ENCODE data around the gene SAXO1.

The SAXO1 gene

GRCh38 chr9:18989865-18990264 lies 43.1 kb downstream of the SAXO1 start:
- H3K4me3 ChIP-seq (ENCODE audit: control insufficient read depth in 1 of 7, extremely low read depth in 1 of 7, insufficient read depth in 4 of 7, low read depth in 2 of 7, low read length in 6 of 7): no peak overlapping the region
- H3K27ac ChIP-seq (ENCODE audit: insufficient read depth in 1 of 2, low read depth in 1 of 2, low read length in 2 of 2, poor library complexity in 1 of 2, severe bottlenecking in 2 of 2): no peak overlapping the region
- peaks cover 0 to 2% (median 0%) of the 10 kb centered on the region in 5 experiments for H3K9me3 ChIP-seq (ENCODE audit: control extremely low read depth in 1 of 5, control insufficient read depth in 4 of 5, insufficient read depth in 2 of 5, low read depth in 1 of 5, low read length in 4 of 5)
- H3K27me3 ChIP-seq (replicated peaks in 2 of 5; ENCODE audit: control insufficient read depth in 4 of 5, insufficient read depth in 5 of 5, low read length in 4 of 5): no peaks in the 10 kb centered on the region
- no peak for DNase-seq
- no peaks in the 10 kb centered on the region for H3K36me3 ChIP-seq (ENCODE audit: control insufficient read depth in 4 of 4, insufficient read depth in 4 of 4, low read length in 3 of 4)
- CTCF ChIA-PET: no interaction called here
- POLR2A ChIA-PET: no interaction called here
- 97% methylated on average over 4 of the region's 4 CpGs for WGBS (ENCODE audit: insufficient coverage)
- H3K4me1 ChIP-seq (ENCODE audit: control extremely low read depth in 1 of 4, control insufficient read depth in 4 of 4, insufficient read depth in 4 of 4, low read length in 3 of 4): no peaks in the 10 kb centered on the region

GRCh38 chr9:18989097-18989496 lies 43.9 kb downstream of the SAXO1 start:
- no CpG with 5 or more reads among the region's 2 CpGs for whole genome bisulfite sequencing (ENCODE audit: insufficient coverage)
- Histone ChIP-seq H3K27ac (ENCODE audit: insufficient read depth in 1 of 2, low read depth in 1 of 2, low read length in 2 of 2, poor library complexity in 1 of 2, severe bottlenecking in 2 of 2) (no peak overlapping the region), H3K27me3 (replicated peaks in 2 of 5; ENCODE audit: control insufficient read depth in 4 of 5, insufficient read depth in 5 of 5, low read length in 4 of 5) (no peaks in the 10 kb centered on the region), H3K4me3 (ENCODE audit: control insufficient read depth in 1 of 7, extremely low read depth in 1 of 7, insufficient read depth in 4 of 7, low read depth in 2 of 7, low read length in 6 of 7) (no peak overlapping the region), H3K36me3 (ENCODE audit: control insufficient read depth in 4 of 4, insufficient read depth in 4 of 4, low read length in 3 of 4) (no peaks in the 10 kb centered on the region), H3K9me3 (ENCODE audit: control extremely low read depth in 1 of 5, control insufficient read depth in 4 of 5, insufficient read depth in 2 of 5, low read depth in 1 of 5, low read length in 4 of 5) (peaks cover 0 to 3% (median 0%) of the 10 kb centered on the region in 5 experiments), H3K4me1 (ENCODE audit: control extremely low read depth in 1 of 4, control insufficient read depth in 4 of 4, insufficient read depth in 4 of 4, low read length in 3 of 4) (no peaks in the 10 kb centered on the region)
- ChIA-PET POLR2A (no interaction called here), CTCF (no interaction called here)
- DNase-seq: no peak

DNA sequence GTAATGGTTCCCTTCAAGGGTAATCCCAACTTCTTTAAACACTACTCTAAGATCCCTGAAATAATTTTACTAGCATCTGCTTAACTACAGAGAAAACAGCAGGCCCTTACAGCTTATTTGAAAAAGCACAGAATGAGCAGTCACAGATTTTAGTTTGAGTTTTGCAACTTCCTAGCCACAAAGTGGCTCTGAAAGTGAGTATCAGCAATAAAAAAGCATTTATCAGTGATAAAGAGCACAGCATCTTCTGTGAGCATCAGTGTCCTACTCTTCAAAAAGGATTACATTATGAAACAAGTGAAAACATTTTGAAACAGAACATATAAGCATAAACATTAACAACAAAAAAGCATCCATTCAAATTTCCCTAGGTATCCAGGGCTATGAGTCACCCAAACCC lies 45.0 kb downstream of the SAXO1 start:
- H3K36me3 ChIP-seq (ENCODE audit: control insufficient read depth in 4 of 4, insufficient read depth in 4 of 4, low read length in 3 of 4): no peaks in the 10 kb centered on the region
- peaks cover 0 to 9% (median 3%) of the 10 kb centered on the region in 5 experiments for H3K9me3 ChIP-seq (ENCODE audit: control extremely low read depth in 1 of 5, control insufficient read depth in 4 of 5, insufficient read depth in 2 of 5, low read depth in 1 of 5, low read length in 4 of 5)
- H3K27me3 ChIP-seq (replicated peaks in 2 of 5; ENCODE audit: control insufficient read depth in 4 of 5, insufficient read depth in 5 of 5, low read length in 4 of 5): no peaks in the 10 kb centered on the region
- DNase-seq: no peak
- CTCF ChIA-PET: interaction anchor here (0.9 kb wide), 1 partner anchor 16 kb away, joined by 3 read pairs; no protein-coding TSS in a partner anchor
- no peak overlapping the region for H3K4me3 ChIP-seq (ENCODE audit: control insufficient read depth in 1 of 7, extremely low read depth in 1 of 7, insufficient read depth in 4 of 7, low read depth in 2 of 7, low read length in 6 of 7)
- no peaks in the 10 kb centered on the region for H3K4me1 ChIP-seq (ENCODE audit: control extremely low read depth in 1 of 4, control insufficient read depth in 4 of 4, insufficient read depth in 4 of 4, low read length in 3 of 4)
- POLR2A ChIA-PET: no interaction called here
- H3K27ac ChIP-seq (ENCODE audit: insufficient read depth in 1 of 2, low read depth in 1 of 2, low read length in 2 of 2, poor library complexity in 1 of 2, severe bottlenecking in 2 of 2): no peak overlapping the region

DNA sequence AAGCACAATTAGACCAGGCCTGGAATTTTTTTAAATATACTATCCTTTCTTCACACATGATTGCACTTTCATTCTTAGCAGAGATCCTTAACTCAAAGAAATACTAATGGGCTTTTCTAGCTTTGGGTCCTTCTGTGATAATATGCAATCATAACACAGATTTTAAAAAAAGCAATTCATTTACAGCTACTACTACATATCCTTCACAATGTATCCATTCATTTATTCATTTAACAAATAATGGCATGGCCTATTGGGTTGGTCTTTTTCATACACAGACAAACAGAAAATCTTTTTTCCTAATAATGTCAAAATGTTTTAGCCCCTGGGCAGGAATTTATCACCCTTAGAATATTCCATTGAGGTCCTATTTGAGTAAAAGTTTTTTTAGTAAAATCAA lies 47.0 kb downstream of the SAXO1 start:
- H3K27ac ChIP-seq (ENCODE audit: insufficient read depth in 1 of 2, low read depth in 1 of 2, low read length in 2 of 2, poor library complexity in 1 of 2, severe bottlenecking in 2 of 2): no peak overlapping the region
- peaks cover 0 to 9% (median 3%) of the 10 kb centered on the region in 5 experiments for H3K9me3 ChIP-seq (ENCODE audit: control extremely low read depth in 1 of 5, control insufficient read depth in 4 of 5, insufficient read depth in 2 of 5, low read depth in 1 of 5, low read length in 4 of 5)
- ChIA-PET POLR2A (no interaction called here), CTCF (no interaction called here)
- no peaks in the 10 kb centered on the region for H3K27me3 ChIP-seq (replicated peaks in 2 of 5; ENCODE audit: control insufficient read depth in 4 of 5, insufficient read depth in 5 of 5, low read length in 4 of 5)
- no peak overlapping the region for H3K4me3 ChIP-seq (ENCODE audit: control insufficient read depth in 1 of 7, extremely low read depth in 1 of 7, insufficient read depth in 4 of 7, low read depth in 2 of 7, low read length in 6 of 7)
- H3K36me3 ChIP-seq (ENCODE audit: control insufficient read depth in 4 of 4, insufficient read depth in 4 of 4, low read length in 3 of 4): no peaks in the 10 kb centered on the region
- H3K4me1 ChIP-seq (ENCODE audit: control extremely low read depth in 1 of 4, control insufficient read depth in 4 of 4, insufficient read depth in 4 of 4, low read length in 3 of 4): peaks cover 0 to 1% (median 0%) of the 10 kb centered on the region in 4 experiments
- DNase-seq: no peak

DNA sequence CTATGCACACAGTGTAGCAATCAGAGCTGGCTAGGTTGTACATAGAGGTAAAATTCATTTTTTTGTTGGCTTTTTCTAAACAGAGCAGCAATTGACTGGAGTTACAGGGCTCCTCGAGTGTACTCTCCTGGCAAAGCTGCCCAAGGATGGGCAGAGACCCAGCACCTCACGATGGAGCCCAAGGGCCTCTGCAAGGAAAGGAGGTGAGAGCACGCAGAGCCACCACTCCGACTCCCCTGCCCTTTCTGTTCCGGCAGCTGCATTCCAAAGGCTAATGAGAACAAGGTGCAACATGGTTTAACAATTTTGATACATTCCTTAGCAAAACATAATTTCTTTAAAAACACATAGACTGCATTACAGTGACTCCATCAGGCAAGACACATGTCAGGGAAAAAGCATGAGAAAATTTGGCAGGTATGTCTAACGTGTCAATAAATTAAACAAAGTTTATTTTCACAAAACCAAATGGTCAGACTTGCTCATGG lies 47.5 kb downstream of the SAXO1 start:
- CTCF ChIA-PET: no interaction called here
- no peak for DNase-seq
- Histone ChIP-seq H3K36me3 (ENCODE audit: control insufficient read depth in 4 of 4, insufficient read depth in 4 of 4, low read length in 3 of 4) (no peaks in the 10 kb centered on the region), H3K4me1 (ENCODE audit: control extremely low read depth in 1 of 4, control insufficient read depth in 4 of 4, insufficient read depth in 4 of 4, low read length in 3 of 4) (peaks cover 0 to 5% (median 1%) of the 10 kb centered on the region in 4 experiments), H3K4me3 (ENCODE audit: control insufficient read depth in 1 of 7, extremely low read depth in 1 of 7, insufficient read depth in 4 of 7, low read depth in 2 of 7, low read length in 6 of 7) (no peak overlapping the region), H3K27me3 (replicated peaks in 2 of 5; ENCODE audit: control insufficient read depth in 4 of 5, insufficient read depth in 5 of 5, low read length in 4 of 5) (no peaks in the 10 kb centered on the region), H3K9me3 (ENCODE audit: control extremely low read depth in 1 of 5, control insufficient read depth in 4 of 5, insufficient read depth in 2 of 5, low read depth in 1 of 5, low read length in 4 of 5) (peaks cover 0 to 7% (median 3%) of the 10 kb centered on the region in 5 experiments), H3K27ac (ENCODE audit: insufficient read depth in 1 of 2, low read depth in 1 of 2, low read length in 2 of 2, poor library complexity in 1 of 2, severe bottlenecking in 2 of 2) (no peak overlapping the region)
- POLR2A ChIA-PET: no interaction called here
- WGBS (ENCODE audit: insufficient coverage): 98% methylated on average over 6 of the region's 6 CpGs

DNA sequence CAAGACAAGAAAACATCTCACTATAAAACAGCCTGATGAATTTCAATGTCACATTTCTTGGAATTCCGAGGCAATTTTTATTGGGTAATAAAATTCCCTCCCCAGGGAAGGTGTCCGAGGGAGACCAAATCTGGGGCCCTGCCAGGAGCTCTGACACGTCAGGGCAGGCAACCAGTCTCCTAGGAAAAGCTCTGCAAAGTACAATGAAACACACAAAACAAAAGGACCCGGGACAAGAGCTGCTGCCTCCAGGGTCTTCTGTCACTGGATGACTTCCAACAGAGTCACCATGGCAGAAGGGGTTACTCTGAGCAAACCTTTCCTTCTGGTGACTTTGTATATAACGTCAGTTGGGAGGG lies 50.8 kb downstream of the SAXO1 start:
- no peaks in the 10 kb centered on the region for H3K27me3 ChIP-seq (replicated peaks in 2 of 5; ENCODE audit: control insufficient read depth in 4 of 5, insufficient read depth in 5 of 5, low read length in 4 of 5)
- H3K27ac ChIP-seq (ENCODE audit: insufficient read depth in 1 of 2, low read depth in 1 of 2, low read length in 2 of 2, poor library complexity in 1 of 2, severe bottlenecking in 2 of 2): no peak overlapping the region
- 93% methylated on average over 4 of the region's 5 CpGs for WGBS (ENCODE audit: insufficient coverage)
- no peaks in the 10 kb centered on the region for H3K36me3 ChIP-seq (ENCODE audit: control insufficient read depth in 4 of 4, insufficient read depth in 4 of 4, low read length in 3 of 4)
- H3K4me3 ChIP-seq (ENCODE audit: control insufficient read depth in 1 of 7, extremely low read depth in 1 of 7, insufficient read depth in 4 of 7, low read depth in 2 of 7, low read length in 6 of 7): no peak overlapping the region
- H3K4me1 ChIP-seq (ENCODE audit: control extremely low read depth in 1 of 4, control insufficient read depth in 4 of 4, insufficient read depth in 4 of 4, low read length in 3 of 4): peaks cover 0 to 7% (median 2%) of the 10 kb centered on the region in 4 experiments
- POLR2A ChIA-PET: no interaction called here
- peaks cover 0 to 7% (median 3%) of the 10 kb centered on the region in 5 experiments for H3K9me3 ChIP-seq (ENCODE audit: control extremely low read depth in 1 of 5, control insufficient read depth in 4 of 5, insufficient read depth in 2 of 5, low read depth in 1 of 5, low read length in 4 of 5)
- no peak for DNase-seq
- CTCF ChIA-PET: no interaction called here

DNA sequence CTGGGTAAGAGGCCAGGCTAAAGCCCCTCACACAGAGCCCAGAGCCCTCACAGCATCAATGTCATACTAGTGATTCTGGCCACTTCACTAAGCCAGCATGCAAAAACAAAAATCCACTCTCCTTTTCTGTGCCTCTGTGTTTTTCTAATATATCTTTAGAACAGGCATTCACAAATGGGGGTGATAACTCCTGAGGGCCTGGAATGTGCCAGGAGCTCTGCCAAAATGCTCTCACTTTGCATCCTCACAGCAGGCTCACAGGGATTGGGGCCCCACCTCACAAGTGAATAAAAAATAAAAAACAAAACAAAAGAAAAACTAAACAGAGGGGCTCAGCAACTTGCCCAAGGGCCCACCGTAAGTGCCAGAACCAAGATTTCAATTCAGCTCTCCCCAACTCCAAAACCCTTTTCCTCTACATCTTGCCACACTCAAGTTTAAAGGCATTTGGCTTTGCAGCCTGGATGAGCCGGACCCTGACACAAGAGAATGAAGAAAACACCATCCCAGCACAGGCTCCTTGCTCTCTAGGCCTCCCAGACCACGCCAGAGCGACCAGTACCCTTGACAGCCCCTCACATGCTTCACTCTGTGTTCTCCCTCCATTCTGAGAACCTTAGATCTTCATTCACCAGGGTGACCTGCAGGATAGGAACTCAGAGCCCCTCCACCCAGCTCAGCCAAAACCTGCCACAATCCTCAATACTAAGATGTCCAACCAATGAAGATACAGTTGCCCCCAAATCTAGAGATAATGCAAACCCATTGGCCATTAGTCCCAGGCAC lies 51.3 kb downstream of the SAXO1 start:
- Histone ChIP-seq H3K9me3 (ENCODE audit: control extremely low read depth in 1 of 5, control insufficient read depth in 4 of 5, insufficient read depth in 2 of 5, low read depth in 1 of 5, low read length in 4 of 5) (peaks cover 0 to 7% (median 3%) of the 10 kb centered on the region in 5 experiments), H3K4me1 (ENCODE audit: control extremely low read depth in 1 of 4, control insufficient read depth in 4 of 4, insufficient read depth in 4 of 4, low read length in 3 of 4) (peaks cover 0 to 10% (median 6%) of the 10 kb centered on the region in 4 experiments), H3K27ac (ENCODE audit: insufficient read depth in 1 of 2, low read depth in 1 of 2, low read length in 2 of 2, poor library complexity in 1 of 2, severe bottlenecking in 2 of 2) (no peak overlapping the region), H3K27me3 (replicated peaks in 2 of 5; ENCODE audit: control insufficient read depth in 4 of 5, insufficient read depth in 5 of 5, low read length in 4 of 5) (no peaks in the 10 kb centered on the region), H3K4me3 (ENCODE audit: control insufficient read depth in 1 of 7, extremely low read depth in 1 of 7, insufficient read depth in 4 of 7, low read depth in 2 of 7, low read length in 6 of 7) (no peak overlapping the region), H3K36me3 (ENCODE audit: control insufficient read depth in 4 of 4, insufficient read depth in 4 of 4, low read length in 3 of 4) (no peaks in the 10 kb centered on the region)
- ChIA-PET POLR2A (no interaction called here), CTCF (no interaction called here)
- no peak for DNase-seq
- 93% methylated on average over 4 of the region's 4 CpGs for WGBS (ENCODE audit: insufficient coverage)
